Peyer's patch (tissue), 4 donors: Measurements from ENCODE around the gene HNRNPL. TPM values are rescaled to one million over a fixed set of nuclear protein-coding genes. Genes with fewer than 3 reads are reported as not detected.

Experiments
- DNase-seq, 3 donors: peaks; one replicate each; pipeline ENCODE4 v3.0.0-alpha.2; 2017 to 2019
- H3K27ac ChIP-seq, 4 donors: fragments of 200-600 bp; sonication (generic); one replicate each; pipeline ENCODE4 v1.5.1; 2016 to 2019
- H3K27me3 ChIP-seq, 2 donors: fragments of 200-600 bp; sonication (generic); one replicate each; pipeline ENCODE4 v1.5.1; 2019
- H3K36me3 ChIP-seq, 3 donors: fragments of 200-600 bp; sonication (generic); one replicate each; pipeline ENCODE4 v1.5.1; 2016 to 2019
- H3K4me1 ChIP-seq, 4 donors: fragments of 200-600 bp; sonication (generic); one replicate each; pipeline ENCODE4 v1.5.1; 2016 to 2019
- H3K4me3 ChIP-seq, 4 donors: fragments of 200-600 bp; sonication (generic); 1 replicate in 3 of 4; 2 replicates in 1 of 4; pipeline ENCODE4 v1.5.1; 2016 to 2019; ENCODE audit warnings: mild to moderate bottlenecking in 1 of 4
- H3K9me3 ChIP-seq, 4 donors: fragments of 200-600 bp; sonication (generic); one replicate each; pipeline ENCODE4 v1.5.1; 2016 to 2019; ENCODE audit warnings: mild to moderate bottlenecking in 1 of 4
- POLR2A ChIP-seq, 2 donors: fragments of 450-650 bp; IDR thresholded peaks; one replicate each; pipeline ENCODE4 v1.5.1; 2017; ENCODE audit warnings: antibody characterized with exemption in 2 of 2, mild to moderate bottlenecking in 2 of 2, moderate library complexity in 2 of 2
- total RNA-seq, 4 donors: library from RNA; depleted of rRNA; stranded (reverse); fragments of >200 nt; gene quantifications; one replicate each; pipeline ENCODE4 v1.1.0, GENCODE V29; 2016
- TF ChIP-seq, protein P1 (sequence below), 6 experiments: fragments of 450-650 bp in 4 of 6; fragments of 200-600 bp in 2 of 6; sonication (generic) in 1 of 6; IDR thresholded peaks; one replicate each; pipeline ENCODE4 v1.5.1; 2017 to 2019; ENCODE audit warnings: antibody characterized with exemption in 6 of 6, mild to moderate bottlenecking in 3 of 6, moderate library complexity in 1 of 6

HNRNPL gene
- total RNA-seq, 4 donors from 2014 or later: 149 to 229 (median 186) TPM

DNA sequence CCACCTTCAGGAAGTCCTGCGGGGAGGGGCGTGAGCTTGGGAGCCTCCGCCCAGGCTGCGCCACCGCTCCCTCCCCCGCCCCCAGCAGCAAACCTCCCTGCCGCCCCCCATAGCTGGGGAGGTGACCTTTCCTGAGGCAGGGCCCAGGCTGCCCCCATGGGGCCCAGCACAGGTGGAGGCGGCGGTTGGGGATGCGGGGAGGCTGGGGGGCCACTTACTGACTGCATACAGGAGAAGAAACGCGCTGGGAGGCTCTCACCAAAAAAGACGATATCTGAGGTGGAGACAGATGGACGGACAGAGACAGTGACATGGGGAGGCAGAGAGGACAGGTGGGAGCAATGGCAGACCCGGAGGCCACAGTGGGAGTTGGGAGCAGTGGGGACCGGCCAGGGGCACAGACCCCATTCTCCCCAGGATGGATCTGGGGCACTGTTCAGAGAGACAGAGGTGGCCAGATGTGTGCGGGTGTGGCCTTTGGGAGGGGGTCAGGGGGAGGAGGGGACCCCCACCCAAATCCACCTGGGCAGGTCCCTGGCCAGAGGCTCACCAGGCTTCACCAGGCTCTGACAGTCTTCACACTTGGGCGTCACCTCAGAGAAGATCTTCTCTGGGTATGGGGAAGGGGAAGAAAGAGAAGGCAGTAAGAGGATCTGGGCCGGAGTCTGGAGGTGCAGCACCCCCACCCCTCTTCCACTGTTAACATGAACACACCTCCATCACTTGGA, 31.3 kb upstream of the HNRNPL start:
- TF ChIP-seq POLR2A (IDR thresholded peaks at IDR 0.05): no peak
- TF ChIP-seq, protein P1, sequence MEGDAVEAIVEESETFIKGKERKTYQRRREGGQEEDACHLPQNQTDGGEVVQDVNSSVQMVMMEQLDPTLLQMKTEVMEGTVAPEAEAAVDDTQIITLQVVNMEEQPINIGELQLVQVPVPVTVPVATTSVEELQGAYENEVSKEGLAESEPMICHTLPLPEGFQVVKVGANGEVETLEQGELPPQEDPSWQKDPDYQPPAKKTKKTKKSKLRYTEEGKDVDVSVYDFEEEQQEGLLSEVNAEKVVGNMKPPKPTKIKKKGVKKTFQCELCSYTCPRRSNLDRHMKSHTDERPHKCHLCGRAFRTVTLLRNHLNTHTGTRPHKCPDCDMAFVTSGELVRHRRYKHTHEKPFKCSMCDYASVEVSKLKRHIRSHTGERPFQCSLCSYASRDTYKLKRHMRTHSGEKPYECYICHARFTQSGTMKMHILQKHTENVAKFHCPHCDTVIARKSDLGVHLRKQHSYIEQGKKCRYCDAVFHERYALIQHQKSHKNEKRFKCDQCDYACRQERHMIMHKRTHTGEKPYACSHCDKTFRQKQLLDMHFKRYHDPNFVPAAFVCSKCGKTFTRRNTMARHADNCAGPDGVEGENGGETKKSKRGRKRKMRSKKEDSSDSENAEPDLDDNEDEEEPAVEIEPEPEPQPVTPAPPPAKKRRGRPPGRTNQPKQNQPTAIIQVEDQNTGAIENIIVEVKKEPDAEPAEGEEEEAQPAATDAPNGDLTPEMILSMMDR (IDR thresholded peaks at IDR 0.05): no peak
- peaks cover 0 to 35% (median 0%) of the 10 kb centered on the region in 3 donors for H3K36me3 ChIP-seq
- H3K4me3 ChIP-seq: no peak overlapping the region
- no peaks in the 10 kb centered on the region for H3K9me3 ChIP-seq
- H3K27ac ChIP-seq: no peak overlapping the region
- no peaks in the 10 kb centered on the region for H3K27me3 ChIP-seq
- DNase-seq: no peak
- peaks cover 7 to 22% (median 17%) of the 10 kb centered on the region in 4 donors for H3K4me1 ChIP-seq

DNA sequence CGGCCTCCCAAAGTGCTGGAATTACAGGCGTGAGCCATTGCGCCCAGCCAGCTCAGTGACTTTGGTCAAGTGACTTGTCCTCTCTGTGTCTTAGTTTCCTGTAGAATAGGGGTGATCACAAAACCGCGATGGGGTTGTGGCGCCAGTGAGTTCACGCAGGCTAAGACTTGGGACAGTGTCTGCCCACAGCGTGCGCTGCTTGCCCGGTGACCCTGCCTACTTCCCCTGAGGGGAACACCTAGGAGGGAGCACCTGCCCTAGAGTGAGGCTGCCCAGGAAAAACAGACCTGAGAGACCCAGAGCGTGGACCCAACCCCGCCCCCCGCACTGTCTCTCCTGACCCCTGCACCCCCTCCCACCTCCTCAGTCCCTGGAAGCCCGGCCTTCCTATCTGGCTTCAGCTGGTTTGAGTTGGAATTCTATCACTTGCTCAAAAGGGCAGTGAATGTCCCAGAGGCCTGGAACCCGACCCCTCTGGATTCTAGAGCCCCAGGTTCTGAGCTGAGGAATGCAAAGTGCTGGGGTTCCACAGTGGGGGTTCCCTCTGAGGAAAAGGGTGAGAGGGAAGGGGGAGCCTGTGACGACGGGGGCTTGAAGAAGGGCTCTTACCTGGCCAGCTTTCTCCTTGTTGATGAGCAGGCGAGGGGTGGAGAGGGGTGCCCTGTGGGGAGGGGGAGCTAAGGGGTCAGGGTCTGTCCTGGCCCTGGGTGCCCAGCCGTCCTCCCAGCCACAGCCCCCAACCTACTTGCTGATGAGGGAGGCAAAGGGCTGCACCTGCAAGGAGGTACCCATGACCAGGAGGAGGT, 30.5 kb upstream of the HNRNPL start:
- H3K4me3 ChIP-seq: no peak overlapping the region
- peak overlapping the region in 1 of 4 donors; percentile 93 for H3K27ac ChIP-seq
- H3K9me3 ChIP-seq: no peaks in the 10 kb centered on the region
- H3K27me3 ChIP-seq: no peaks in the 10 kb centered on the region
- DNase-seq: no peak
- peaks cover 7 to 22% (median 17%) of the 10 kb centered on the region in 4 donors for H3K4me1 ChIP-seq
- H3K36me3 ChIP-seq: peaks cover 0 to 35% (median 0%) of the 10 kb centered on the region in 3 donors
- no peak for TF ChIP-seq POLR2A (IDR thresholded peaks at IDR 0.05)
- TF ChIP-seq, protein P1 (IDR thresholded peaks at IDR 0.05): no peak

DNA sequence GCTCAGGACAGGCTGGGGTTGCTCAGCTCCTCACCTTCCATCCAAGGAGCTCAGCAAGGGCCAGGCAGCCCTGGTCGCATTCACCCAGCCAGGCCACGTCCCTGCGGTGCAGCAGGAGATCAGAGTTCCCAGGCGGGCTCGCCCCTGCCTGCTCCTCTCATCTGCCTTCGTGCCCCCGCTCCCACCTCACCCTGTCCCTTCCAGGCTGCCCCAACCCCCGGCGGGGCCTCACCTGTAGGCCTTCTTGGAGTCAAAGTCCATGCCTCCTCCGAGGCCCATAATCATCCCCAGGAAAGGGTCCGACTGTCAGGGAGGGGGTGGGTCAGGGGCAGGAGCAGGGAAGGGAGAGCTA, 29.6 kb upstream of the HNRNPL start:
- TF ChIP-seq, protein P1 (IDR thresholded peaks at IDR 0.05): no peak
- TF ChIP-seq POLR2A (IDR thresholded peaks at IDR 0.05): no peak
- H3K4me3 ChIP-seq: no peak overlapping the region
- DNase-seq: no peak
- no peaks in the 10 kb centered on the region for H3K9me3 ChIP-seq
- peaks cover 0 to 35% (median 0%) of the 10 kb centered on the region in 3 donors for H3K36me3 ChIP-seq
- H3K27me3 ChIP-seq: no peaks in the 10 kb centered on the region
- H3K27ac ChIP-seq: peak overlapping the region; percentile 79 to 97 (median 91)
- peaks cover 7 to 22% (median 17%) of the 10 kb centered on the region in 4 donors for H3K4me1 ChIP-seq

DNA sequence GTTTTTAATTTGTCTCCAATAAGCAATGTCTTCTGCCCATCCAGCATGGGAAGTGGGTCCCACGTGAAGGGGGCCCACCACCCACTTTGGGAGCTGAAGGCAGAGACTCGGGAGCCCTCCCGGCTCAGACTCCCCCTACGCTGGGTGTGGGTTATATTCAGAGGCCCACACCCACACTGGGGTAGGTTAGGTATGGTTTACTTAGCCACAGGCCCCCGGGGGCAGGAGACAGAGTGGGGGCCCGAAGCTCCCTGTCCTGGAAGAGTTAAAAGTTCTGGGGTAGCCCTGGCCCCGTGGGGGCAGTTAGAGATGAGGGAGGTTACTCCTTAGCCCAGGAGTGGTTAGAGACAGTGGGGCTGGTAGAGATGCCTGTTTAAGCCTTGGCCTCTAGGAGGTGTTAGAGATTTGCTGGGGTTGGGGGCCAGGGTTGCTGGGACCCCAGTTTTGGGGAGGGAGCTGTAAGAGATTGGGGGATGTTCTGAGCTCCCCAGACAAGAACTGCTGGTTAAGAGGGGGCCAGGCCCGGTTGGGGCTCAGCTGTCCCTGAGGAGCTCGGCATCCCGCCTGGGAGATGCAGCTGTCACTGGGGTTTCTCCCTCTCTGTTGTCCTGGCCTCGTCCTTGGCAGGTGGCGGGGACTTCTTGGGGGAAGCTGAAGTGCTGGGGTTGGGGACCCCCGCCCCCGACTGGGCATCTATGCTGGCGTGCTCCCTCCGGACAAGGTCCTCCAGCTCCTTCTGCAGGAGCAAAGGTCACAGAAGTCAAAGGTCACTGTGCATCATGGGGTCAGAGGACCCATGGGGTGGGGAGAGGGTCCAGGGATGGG, 29.0 kb upstream of the HNRNPL start:
- DNase-seq: no peak
- peak overlapping the region; percentile 79 to 97 (median 91) for H3K27ac ChIP-seq

More for the DNA sequence above, 29.0 kb upstream of the HNRNPL start:
- Histone ChIP-seq H3K4me3 (peak overlapping the region in 3 of 4 donors; percentile 1 to 34 (median 28)), H3K4me1 (peaks cover 7 to 22% (median 17%) of the 10 kb centered on the region in 4 donors), H3K27me3 (no peaks in the 10 kb centered on the region), H3K36me3 (peaks cover 0 to 35% (median 0%) of the 10 kb centered on the region in 3 donors), H3K9me3 (no peaks in the 10 kb centered on the region)
- TF ChIP-seq, protein P1 (IDR thresholded peaks at IDR 0.05): no peak
- no peak for TF ChIP-seq POLR2A (IDR thresholded peaks at IDR 0.05)
